Measurements from ENCODE around the gene NDST3.

NDST3 gene

GRCh38 chr4:118076958-118077766 lies 42.9 kb downstream of the NDST3 start:
- no peak overlapping the region for H3K4me3 ChIP-seq (ENCODE audit: low read depth, low read length)
- DNase-seq (ENCODE audit: low read depth): peak; percentile 0

DNA sequence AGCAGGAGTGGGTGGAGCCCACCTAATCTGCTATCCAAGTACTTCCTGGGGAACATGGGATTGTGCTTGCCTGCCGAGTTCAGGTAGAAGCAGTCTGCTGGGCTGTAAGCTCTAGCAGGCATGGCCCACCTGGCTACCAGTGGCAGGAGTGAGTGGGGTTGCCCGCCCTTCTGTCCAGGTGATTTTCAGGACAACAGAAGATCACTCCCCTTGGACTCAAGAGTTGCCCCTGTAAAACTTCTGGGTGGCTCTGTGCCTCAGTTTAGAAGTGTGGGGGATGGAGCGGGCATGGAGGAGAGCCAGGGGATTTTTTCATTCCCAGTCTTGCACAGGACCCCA lies 43.5 kb downstream of the NDST3 start:
- no peak for DNase-seq (ENCODE audit: low read depth)
- H3K4me3 ChIP-seq (ENCODE audit: low read depth, low read length): no peak overlapping the region

GRCh38 chr4:118081434-118081833 lies 47.1 kb downstream of the NDST3 start:
- DNase-seq (ENCODE audit: low read depth): no peak
- no peak overlapping the region for H3K4me3 ChIP-seq (ENCODE audit: low read depth, low read length)

DNA sequence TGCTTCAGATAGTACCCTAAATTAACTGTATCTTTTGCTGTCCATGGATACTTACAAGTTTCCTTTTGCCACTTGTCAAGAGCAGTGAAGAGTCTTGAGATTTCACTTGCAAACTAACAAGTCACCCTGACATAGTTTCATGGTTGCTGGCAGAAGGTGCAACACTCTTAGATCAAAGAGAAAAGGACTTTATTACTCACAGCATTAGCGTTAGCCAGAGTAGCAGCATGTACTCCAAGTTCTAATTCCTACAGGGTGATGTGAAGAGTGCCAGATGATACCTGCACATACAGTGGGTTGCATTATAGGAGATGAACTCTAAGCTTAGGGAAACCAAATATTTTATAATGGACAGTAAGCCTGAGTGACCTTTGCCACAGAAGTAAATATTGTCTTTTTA lies 47.9 kb downstream of the NDST3 start:
- DNase-seq (ENCODE audit: low read depth): no peak
- no peak overlapping the region for H3K4me3 ChIP-seq (ENCODE audit: low read depth, low read length)

- DNase-seq (ENCODE audit: low read depth): no peak
- no peak overlapping the region for H3K4me3 ChIP-seq (ENCODE audit: low read depth, low read length)
Observed at GRCh38 chr4:118085700-118086099, 51.4 kb downstream of the NDST3 start.

DNA sequence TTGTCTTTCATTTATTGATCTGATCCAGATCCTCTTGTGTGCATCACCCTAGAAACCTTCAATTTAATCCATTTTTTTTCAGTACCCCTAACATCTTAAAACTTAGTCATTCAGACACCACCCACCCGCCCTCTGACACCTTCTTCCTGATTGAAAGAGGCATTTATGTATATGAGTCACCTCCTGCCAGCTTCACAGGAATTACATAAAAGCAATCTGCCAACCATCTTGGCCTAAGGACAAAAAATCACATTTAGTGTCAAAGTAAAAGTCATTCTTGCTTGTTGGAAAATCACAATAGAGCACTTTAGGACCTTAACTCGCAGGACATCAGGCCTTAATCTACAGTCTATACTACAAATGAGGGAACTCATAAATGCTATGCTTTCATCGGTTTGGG lies 52.1 kb downstream of the NDST3 start:
- DNase-seq (ENCODE audit: low read depth): peak; percentile 11
- H3K4me3 ChIP-seq (ENCODE audit: low read depth, low read length): no peak overlapping the region

GRCh38 chr4:118087366-118087765 lies 53.1 kb downstream of the NDST3 start:
- DNase-seq (ENCODE audit: low read depth): no peak
- no peak overlapping the region for H3K4me3 ChIP-seq (ENCODE audit: low read depth, low read length)

GRCh38 chr4:118099106-118099505 lies 64.8 kb downstream of the NDST3 start:
- no peak overlapping the region for H3K4me3 ChIP-seq (ENCODE audit: low read depth, low read length)
- no peak for DNase-seq (ENCODE audit: low read depth)

DNA sequence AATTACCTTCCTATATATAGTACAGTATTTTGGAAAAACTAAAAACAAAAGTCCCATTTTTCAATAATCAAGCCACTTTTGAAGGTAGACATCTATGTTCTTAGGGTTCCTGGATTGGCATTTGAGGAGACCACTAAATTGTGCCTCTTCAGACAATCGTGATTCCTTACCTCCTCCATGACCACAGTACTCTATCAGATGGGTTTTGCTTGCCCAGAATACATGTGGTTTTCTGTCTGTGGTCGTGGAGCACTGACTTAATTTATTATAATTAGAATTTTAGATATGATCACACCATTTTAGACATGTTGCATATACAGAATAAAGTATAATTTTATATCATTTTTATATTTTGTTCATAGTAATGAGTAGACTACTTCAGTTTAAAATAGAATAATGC lies 67.9 kb downstream of the NDST3 start:
- DNase-seq (ENCODE audit: low read depth): no peak

DNA sequence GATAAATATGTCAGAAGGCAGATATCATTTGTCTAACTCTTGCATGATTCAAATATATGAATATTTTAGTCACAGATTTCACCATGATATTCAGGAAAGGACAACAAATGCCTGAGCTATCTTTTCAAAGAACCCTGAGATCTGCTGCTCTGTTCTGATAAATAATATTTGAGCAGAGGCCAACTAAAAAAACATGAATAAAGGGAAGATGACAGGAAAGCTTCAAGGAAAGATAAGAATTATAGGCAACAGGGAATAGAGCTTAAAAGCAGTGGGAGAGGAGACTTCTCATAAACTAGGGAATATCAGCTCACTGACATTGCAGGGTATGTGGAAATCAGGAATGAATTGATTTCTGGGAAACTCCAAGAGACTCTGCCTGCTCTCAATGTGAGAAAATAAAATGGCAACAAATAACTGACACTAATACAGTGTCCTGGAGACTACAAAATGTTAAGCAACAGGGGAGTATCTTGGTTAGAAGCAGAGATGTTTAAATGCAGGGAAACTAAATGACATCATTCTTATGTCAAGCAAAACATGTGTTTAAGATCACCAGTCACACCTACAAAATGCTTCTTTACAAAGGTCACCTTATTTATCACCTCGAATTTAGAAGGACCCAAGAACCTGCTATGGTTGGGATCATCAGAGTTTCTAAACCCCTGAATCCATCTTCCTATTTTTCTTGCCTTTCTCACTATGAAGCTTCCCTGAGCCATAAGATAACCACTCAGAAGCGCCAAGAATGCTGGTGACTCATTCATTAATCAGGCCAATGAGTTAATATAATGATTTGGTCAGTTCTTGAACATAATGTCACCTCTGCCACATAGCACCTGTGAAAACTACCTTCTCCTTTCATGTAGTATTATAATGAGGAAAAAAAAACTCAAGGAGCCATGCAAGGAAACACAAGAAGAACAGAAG lies 78.1 kb downstream of the NDST3 start:
- H3K4me3 ChIP-seq (ENCODE audit: low read depth, low read length): no peak overlapping the region
- no peak for DNase-seq (ENCODE audit: low read depth)

More for the DNA sequence above, 67.9 kb downstream of the NDST3 start:
- H3K4me3 ChIP-seq (ENCODE audit: low read depth, low read length): no peak overlapping the region

DNA sequence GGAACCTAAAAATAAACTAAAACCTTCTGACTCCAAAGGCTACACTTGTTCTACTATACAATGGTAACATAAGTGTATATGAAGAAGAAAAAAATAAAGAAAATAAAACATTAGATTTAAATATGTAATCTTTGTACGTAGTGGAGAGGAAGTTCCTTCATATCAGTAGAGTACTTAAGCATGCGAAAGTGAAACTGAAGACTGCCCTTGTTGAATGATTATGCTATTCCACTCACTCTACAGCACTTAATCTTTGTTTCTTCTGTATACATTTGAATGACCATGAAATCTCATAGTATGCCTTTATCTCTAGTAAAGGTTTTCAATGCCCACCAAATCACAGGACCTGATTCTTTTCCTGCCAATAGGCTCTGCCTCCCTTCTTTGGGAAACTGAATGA lies 78.9 kb downstream of the NDST3 start:
- no peak overlapping the region for H3K4me3 ChIP-seq (ENCODE audit: low read depth, low read length)
- DNase-seq (ENCODE audit: low read depth): no peak

- no peak for DNase-seq (ENCODE audit: low read depth)
- H3K4me3 ChIP-seq (ENCODE audit: low read depth, low read length): no peak overlapping the region
Observed at GRCh38 chr4:118114720-118115119, 80.4 kb downstream of the NDST3 start.

- no peak for DNase-seq (ENCODE audit: low read depth)
- no peak overlapping the region for H3K4me3 ChIP-seq (ENCODE audit: low read depth, low read length)
Observed at GRCh38 chr4:118120120-118120760, 86.0 kb downstream of the NDST3 start.

DNA sequence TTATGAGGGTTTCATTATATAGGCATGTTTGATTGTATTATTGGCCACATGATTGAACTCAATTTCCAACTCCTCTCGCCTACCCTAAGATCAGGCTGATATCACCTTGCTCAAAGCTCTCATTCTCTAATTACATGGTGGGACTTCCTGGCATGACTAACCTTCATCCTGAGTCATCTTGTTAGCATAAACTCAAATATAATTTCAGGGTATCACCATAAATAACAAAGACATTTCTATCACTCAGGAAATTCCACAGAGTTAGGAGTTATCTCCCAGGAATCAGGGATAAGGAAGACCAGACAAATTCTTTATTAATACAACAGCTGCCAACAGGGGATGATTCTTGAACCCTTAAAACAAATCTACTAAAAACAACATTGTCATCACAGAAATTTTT lies 90.7 kb downstream of the NDST3 start:
- no peak overlapping the region for H3K4me3 ChIP-seq (ENCODE audit: low read depth, low read length)
- no peak for DNase-seq (ENCODE audit: low read depth)

DNA sequence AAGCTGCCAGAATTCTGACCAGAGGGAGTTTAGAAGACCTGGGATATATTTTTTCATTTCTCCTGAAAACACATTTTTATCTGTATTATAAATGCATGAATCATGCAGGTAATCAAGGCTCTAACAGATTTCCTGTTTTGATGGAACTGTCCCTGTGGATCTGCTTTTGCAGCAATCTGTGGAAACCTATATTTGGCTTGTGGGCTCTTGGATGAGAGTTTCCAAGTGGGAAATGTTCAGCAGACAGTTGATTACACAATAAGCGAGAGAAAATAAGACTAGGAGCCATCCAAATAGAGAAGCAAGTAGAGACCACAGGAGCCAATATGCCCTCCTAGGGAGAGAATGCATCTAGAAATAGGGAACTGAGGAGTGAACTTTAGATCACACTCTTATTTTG lies 105.0 kb downstream of the NDST3 start:
- no peak overlapping the region for H3K4me3 ChIP-seq (ENCODE audit: low read depth, low read length)
- no peak for DNase-seq (ENCODE audit: low read depth)

- H3K4me3 ChIP-seq (ENCODE audit: low read depth, low read length): no peak overlapping the region
- DNase-seq (ENCODE audit: low read depth): no peak
Observed at GRCh38 chr4:118141240-118141639, 107.0 kb downstream of the NDST3 start.

DNA sequence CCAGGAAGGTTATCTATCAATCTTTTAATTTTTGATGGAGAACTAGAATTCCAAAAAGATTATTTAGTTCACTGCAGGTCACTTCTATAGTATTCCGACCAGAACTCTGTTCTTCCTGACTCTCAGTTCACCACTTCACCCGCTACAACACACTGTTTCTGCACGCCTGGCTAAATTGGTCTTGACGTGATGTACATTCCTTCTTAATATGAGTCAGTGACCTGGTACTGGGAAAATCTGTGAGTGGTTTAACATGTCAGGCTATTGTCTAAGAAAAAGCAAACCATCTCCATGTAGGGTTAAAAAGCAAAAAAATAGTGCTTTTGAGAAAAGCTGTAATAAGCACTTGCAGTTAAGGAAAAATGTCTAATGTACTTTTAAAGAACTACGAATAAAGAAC lies 120.4 kb downstream of the NDST3 start:
- peak; percentile 54 for DNase-seq (ENCODE audit: low read depth)
- no peak overlapping the region for H3K4me3 ChIP-seq (ENCODE audit: low read depth, low read length)

- DNase-seq (ENCODE audit: low read depth): no peak
- H3K4me3 ChIP-seq (ENCODE audit: low read depth, low read length): no peak overlapping the region
Observed at GRCh38 chr4:118155516-118155915, 121.2 kb downstream of the NDST3 start.

- DNase-seq (ENCODE audit: low read depth): peak; percentile 39
Observed at GRCh38 chr4:118158763-118159375, 124.6 kb downstream of the NDST3 start.

GRCh38 chr4:118167306-118167705 lies 133.0 kb downstream of the NDST3 start:
- no peak overlapping the region for H3K4me3 ChIP-seq (ENCODE audit: low read depth, low read length)

More at GRCh38 chr4:118158763-118159375, 124.6 kb downstream of the NDST3 start:
- no peak overlapping the region for H3K4me3 ChIP-seq (ENCODE audit: low read depth, low read length)

More at GRCh38 chr4:118167306-118167705, 133.0 kb downstream of the NDST3 start:
- DNase-seq (ENCODE audit: low read depth): no peak

Data from skeletal muscle cell (primary cell).